Keratinocyte (primary cell): Measurements from ENCODE around the gene CDKAL1. TPM values are rescaled to one million over a fixed set of nuclear protein-coding genes. Genes with fewer than 3 reads are reported as not detected.

Experiments
- DNase-seq: peaks from one replicate; pipeline ENCODE4 v3.0.0-alpha.2; 2011; ENCODE audit warnings: low read depth, missing footprints, low spot score
- FAIRE-seq: peaks from 2 replicates; lab custom pipeline; 2011; peaks lifted over from hg19 to GRCh38; lab: Jason Lieb, UNC
- H2AFZ ChIP-seq: 2 replicates; pipeline ENCODE4 v1.6.0; 2012; ENCODE audit warnings: low read length, control low read depth, inconsistent platforms; ENCODE audit not compliant: control insufficient read depth
- H3K27ac ChIP-seq: 2 replicates; pipeline ENCODE4 v1.5.1; 2011; ENCODE audit warnings: low read length; ENCODE audit not compliant: control insufficient read depth, insufficient read depth
- H3K27me3 ChIP-seq: 3 replicates; pipeline ENCODE4 v1.6.0; 2011; ENCODE audit warnings: low read length; ENCODE audit not compliant: control insufficient read depth, insufficient read depth; ENCODE audit errors: extremely low read depth
- H3K36me3 ChIP-seq, 2 experiments: 2 replicates in 1 of 2; 3 replicates in 1 of 2; pipeline ENCODE4 v1.5.1; 2011; ENCODE audit warnings: low read length in 2 of 2, mild to moderate bottlenecking in 1 of 2; ENCODE audit not compliant: control insufficient read depth in 2 of 2, insufficient read depth in 2 of 2; ENCODE audit errors: extremely low read depth in 1 of 2
- H3K4me1 ChIP-seq: 3 replicates; pipeline ENCODE4 v1.5.1; 2011; ENCODE audit warnings: low read length; ENCODE audit not compliant: control insufficient read depth, insufficient read depth; ENCODE audit errors: extremely low read depth
- H3K4me2 ChIP-seq: 3 replicates; pipeline ENCODE4 v1.6.0; 2011; ENCODE audit warnings: low read depth, low read length; ENCODE audit not compliant: control insufficient read depth, insufficient read depth; ENCODE audit errors: extremely low read depth
- H3K4me3 ChIP-seq, 3 experiments: fragments of 200-600 bp in 1 of 3; sonication (generic) in 1 of 3; 2 replicates in 2 of 3; 3 replicates in 1 of 3; pipeline ENCODE4 v1.5.1; 2011 to 2016; ENCODE audit warnings: low read length in 3 of 3, mild to moderate bottlenecking in 3 of 3, control low read depth in 2 of 3, inconsistent platforms in 1 of 3, low read depth in 1 of 3, mixed read lengths in 1 of 3, mixed run types in 1 of 3, moderate library complexity in 1 of 3; ENCODE audit not compliant: control insufficient read depth in 2 of 3, insufficient read depth in 2 of 3; ENCODE audit errors: extremely low read depth in 1 of 3
- H3K79me2 ChIP-seq: 2 replicates; pipeline ENCODE4 v1.6.0; 2012; ENCODE audit warnings: low read length; ENCODE audit not compliant: control insufficient read depth, insufficient read depth
- H3K9ac ChIP-seq: 3 replicates; pipeline ENCODE4 v1.6.0; 2011; ENCODE audit warnings: low read length; ENCODE audit not compliant: control insufficient read depth, insufficient read depth; ENCODE audit errors: extremely low read depth
- H3K9me1 ChIP-seq: 3 replicates; pipeline ENCODE4 v1.6.0; 2011; ENCODE audit warnings: low read length; ENCODE audit not compliant: control insufficient read depth, insufficient read depth; ENCODE audit errors: extremely low read depth
- H3K9me3 ChIP-seq: 2 replicates; pipeline ENCODE4 v1.5.1; 2012; ENCODE audit warnings: low read depth, low read length; ENCODE audit not compliant: control insufficient read depth
- H4K20me1 ChIP-seq: 3 replicates; pipeline ENCODE4 v1.6.0; 2011; ENCODE audit warnings: low read length; ENCODE audit not compliant: control insufficient read depth, insufficient read depth; ENCODE audit errors: extremely low read depth
- EZH2 ChIP-seq: IDR thresholded peaks from one replicate; pipeline ENCODE4 v1.6.1; 2012; ENCODE audit warnings: inconsistent platforms, mild to moderate bottlenecking, low read length, moderate library complexity
- dilution Hi-C: fragments of 300-500 bp; cut with MboI; formaldehyde crosslinking; loops from one replicate; pipeline ENCODE4 v1.7.0; 2020; ENCODE audit warnings: low sequenced_read_pairs; ENCODE audit not compliant: extremely low pct_ligation_motif_present
- polyA plus RNA-seq, 5 experiments: library from polyadenylated mRNA; depleted of rRNA in 3 of 5; stranded (reverse) in 3 of 5; stranded (forward) in 1 of 5; unstranded in 1 of 5; fragments of >200 nt; gene quantifications; 1 replicate in 1 of 5; 2 replicates in 3 of 5; 3 replicates in 1 of 5; pipeline versions ENCODE4 v1.2.1 to v1.2.3, GENCODE V29; 2011 to 2012; ENCODE audit warnings: missing spikeins in 2 of 5, low read depth in 1 of 5, low replicate concordance in 1 of 5
- TF ChIP-seq, protein P1 (sequence below), 3 experiments: IDR thresholded peaks in 1 of 3; conservative IDR thresholded peaks in 1 of 3; optimal IDR thresholded peaks in 1 of 3; 2 replicates in 2 of 3; 3 replicates in 1 of 3; pipeline versions ENCODE3 to v1.5.1; 2011; ENCODE audit warnings: low read length in 3 of 3, mild to moderate bottlenecking in 3 of 3, moderate library complexity in 2 of 3, control low read depth in 1 of 3, inconsistent platforms in 1 of 3; ENCODE audit not compliant: insufficient read depth in 2 of 3; ENCODE audit errors: extremely low read depth in 1 of 3

Gene CDKAL1
- polyA plus RNA-seq, 1 donor (not counting 4 experiments of a cell fraction or from before 2014, with no cell fraction given): 5.6 TPM

DNA sequence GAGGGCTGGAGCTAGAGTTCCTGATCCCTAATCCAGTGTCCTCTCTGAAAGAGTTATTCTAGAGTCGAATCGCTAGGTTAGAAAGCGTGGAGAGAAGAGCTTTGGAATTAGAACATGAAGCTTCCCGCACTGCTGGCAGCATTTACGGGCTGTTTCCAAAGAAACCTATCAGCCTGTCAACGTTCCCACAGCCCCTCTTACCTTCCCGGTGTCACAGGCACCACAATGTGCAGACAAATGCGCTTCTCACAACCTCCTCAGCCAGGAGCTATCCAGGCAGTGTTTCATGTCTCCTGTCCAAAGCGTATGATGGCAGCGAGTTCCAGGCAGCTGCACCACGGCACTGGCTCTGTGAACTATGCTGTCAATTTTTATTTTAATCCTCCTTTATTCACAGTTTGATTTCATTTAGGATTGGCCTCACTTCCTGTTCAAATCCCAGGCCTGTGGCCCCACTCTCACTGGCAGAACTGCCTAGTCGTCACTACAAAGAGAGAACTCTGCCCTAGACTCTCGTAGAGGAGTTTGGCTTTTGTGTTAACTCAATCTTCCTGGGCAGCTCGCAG, 736.5 kb downstream of the CDKAL1 start:
- H2AFZ ChIP-seq: no peak overlapping the region
- no peaks in the 10 kb centered on the region for H3K79me2 ChIP-seq
- no peaks in the 10 kb centered on the region for H3K27me3 ChIP-seq
- dilution Hi-C loops: no loop called here
- H3K4me3 ChIP-seq: no peak overlapping the region
- no peaks in the 10 kb centered on the region for H4K20me1 ChIP-seq
- H3K36me3 ChIP-seq: no peaks in the 10 kb centered on the region
- H3K9ac ChIP-seq: no peak overlapping the region
- no peak overlapping the region for H3K27ac ChIP-seq
- FAIRE-seq (no peak), DNase-seq (no peak)
- peaks cover 2% of the 10 kb centered on the region for H3K4me1 ChIP-seq
- no peak overlapping the region for H3K4me2 ChIP-seq
- no peaks in the 10 kb centered on the region for H3K9me1 ChIP-seq
- TF ChIP-seq, protein P1, sequence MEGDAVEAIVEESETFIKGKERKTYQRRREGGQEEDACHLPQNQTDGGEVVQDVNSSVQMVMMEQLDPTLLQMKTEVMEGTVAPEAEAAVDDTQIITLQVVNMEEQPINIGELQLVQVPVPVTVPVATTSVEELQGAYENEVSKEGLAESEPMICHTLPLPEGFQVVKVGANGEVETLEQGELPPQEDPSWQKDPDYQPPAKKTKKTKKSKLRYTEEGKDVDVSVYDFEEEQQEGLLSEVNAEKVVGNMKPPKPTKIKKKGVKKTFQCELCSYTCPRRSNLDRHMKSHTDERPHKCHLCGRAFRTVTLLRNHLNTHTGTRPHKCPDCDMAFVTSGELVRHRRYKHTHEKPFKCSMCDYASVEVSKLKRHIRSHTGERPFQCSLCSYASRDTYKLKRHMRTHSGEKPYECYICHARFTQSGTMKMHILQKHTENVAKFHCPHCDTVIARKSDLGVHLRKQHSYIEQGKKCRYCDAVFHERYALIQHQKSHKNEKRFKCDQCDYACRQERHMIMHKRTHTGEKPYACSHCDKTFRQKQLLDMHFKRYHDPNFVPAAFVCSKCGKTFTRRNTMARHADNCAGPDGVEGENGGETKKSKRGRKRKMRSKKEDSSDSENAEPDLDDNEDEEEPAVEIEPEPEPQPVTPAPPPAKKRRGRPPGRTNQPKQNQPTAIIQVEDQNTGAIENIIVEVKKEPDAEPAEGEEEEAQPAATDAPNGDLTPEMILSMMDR (optimal IDR thresholded peaks at IDR 0.05 in 1 of 3, IDR thresholded peaks at IDR 0.05 in 1 of 3, conservative IDR thresholded peaks at IDR 0.05 in 1 of 3; ENCODE audit: extremely low read depth in 1 of 3, insufficient read depth in 2 of 3, low read length in 3 of 3): no peak
- no peak for TF ChIP-seq EZH2
- no peaks in the 10 kb centered on the region for H3K9me3 ChIP-seq

- Histone ChIP-seq H3K36me3 (no peaks in the 10 kb centered on the region), H3K27ac (no peak overlapping the region), H3K4me2 (no peak overlapping the region), H3K9ac (no peak overlapping the region), H3K9me3 (no peaks in the 10 kb centered on the region), H3K4me1 (no peaks in the 10 kb centered on the region), H4K20me1 (no peaks in the 10 kb centered on the region), H3K27me3 (no peaks in the 10 kb centered on the region), H3K4me3 (no peak overlapping the region), H2AFZ (no peak overlapping the region), H3K9me1 (no peaks in the 10 kb centered on the region), H3K79me2 (no peaks in the 10 kb centered on the region)
- dilution Hi-C loops: no loop called here
- no peak for DNase-seq
- TF ChIP-seq EZH2: no peak
- TF ChIP-seq, protein P1 (optimal IDR thresholded peaks at IDR 0.05 in 1 of 3, IDR thresholded peaks at IDR 0.05 in 1 of 3, conservative IDR thresholded peaks at IDR 0.05 in 1 of 3; ENCODE audit: extremely low read depth in 1 of 3, insufficient read depth in 2 of 3, low read length in 3 of 3): no peak
- FAIRE-seq: no peak
Observed at GRCh38 chr6:21271428-21272155, 737.3 kb downstream of the CDKAL1 start.
